Measurements from ENCODE around the gene TAL1. TPM values are rescaled to one million over a fixed set of nuclear protein-coding genes. Genes with fewer than 3 reads are reported as not detected.
A peak's percentile ranks its signal among the peaks of the same experiment; 100 is the strongest.

Gene TAL1
- total RNA-seq, 1 experiment from 2014 or later, result not detected

DNA sequence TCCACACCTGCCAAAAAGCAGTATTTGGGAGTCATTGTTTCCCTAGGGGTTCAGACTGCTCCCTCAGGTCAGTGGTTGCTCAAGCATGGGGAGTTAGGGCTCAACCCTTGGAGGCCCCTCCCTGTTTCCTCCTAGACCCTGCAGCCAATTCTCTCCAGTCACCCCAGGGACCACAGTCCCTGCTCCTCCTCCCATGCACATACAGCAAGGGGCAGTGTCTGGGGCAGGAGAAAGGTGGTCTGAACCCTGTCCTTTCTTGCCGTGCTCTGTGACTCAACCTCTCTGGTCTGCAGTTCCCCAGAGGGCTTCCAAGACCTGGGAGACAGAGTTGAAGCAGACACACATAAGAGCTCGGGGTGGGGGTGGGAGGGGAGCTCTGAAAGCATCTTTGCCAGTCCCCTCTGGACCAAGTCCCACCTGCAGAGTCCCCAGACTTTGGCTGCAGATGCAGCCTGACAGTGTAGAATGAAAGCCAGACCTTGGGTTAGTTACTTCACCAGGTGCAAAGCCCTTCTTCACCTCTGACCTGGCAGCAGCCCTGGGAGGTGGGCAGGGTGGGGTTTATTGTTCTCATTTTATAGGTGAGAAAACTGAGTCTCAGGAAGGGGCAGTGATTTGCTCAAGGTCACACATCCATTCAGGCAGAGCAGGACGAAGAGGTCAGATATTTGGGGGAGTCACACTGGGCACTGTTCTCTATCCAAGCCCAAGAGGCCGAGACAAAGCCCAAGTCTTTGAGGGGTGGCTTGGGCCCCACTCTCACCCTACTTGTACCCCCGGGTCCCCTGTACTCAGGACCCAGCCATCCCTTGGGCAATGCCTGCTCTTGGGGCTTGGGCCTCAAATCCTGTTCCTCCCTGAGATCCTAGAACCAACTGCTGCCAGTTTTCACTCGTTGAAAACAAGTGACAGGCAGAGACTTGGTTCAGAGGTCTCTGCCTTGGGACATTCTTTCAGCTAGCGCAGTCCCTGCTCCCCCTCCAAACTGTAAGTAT is 42.9 kb downstream of the TAL1 start:
- DNase-seq (ENCODE audit: low spot score), result no peak

DNA sequence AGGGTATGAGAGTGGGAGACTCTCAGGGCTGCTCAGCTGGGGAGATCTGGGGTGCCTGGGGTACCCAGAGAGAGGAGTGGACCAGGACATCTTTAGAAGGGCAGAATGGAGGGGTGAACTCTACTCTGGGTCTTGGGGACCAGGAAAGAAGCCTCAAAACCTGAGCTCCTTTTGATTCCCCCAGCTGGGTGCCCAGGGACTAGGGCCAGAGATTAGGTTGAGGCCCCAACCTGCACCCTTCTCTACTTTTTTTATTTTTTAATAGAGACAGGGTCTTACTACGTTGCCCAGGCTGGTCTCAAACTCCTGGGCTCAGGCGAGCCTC is 44.1 kb downstream of the TAL1 start:
- no peak for DNase-seq (ENCODE audit: low spot score)

DNA sequence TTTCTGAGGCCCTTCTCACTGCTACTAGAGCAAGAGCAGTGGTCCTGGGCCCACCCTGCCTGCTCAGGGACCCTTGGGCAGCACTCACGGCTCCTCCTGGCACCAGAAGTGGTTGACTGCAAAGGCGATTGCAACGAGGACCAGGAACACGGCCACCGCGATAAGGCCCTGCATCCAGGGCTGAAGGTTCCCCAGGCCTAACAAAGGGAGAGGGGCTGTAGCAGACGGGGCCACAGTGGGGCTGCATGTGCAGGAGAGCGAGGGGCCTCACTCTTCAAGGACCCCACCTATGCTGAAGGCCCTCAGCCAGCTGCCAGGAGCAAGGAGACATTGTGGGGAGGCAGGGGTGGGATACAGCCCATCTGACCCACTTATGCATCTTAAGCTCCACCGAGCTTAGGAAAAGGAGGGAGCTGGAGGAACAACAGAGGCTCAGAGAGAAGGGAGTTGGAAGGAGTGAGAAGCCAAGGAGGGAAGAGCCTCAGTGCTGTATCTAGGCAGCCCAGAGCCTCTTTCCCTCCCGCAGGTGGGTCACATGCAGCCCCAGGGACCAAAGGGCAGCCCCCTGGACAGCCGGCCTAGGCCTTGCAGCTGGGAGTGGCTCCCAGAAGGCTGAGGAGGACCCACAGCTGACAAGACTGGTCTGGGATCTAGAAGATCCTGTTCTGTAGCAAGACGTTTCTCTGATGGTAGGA is 44.6 kb downstream of the TAL1 start:
- DNase-seq (ENCODE audit: low spot score), result no peak

DNA sequence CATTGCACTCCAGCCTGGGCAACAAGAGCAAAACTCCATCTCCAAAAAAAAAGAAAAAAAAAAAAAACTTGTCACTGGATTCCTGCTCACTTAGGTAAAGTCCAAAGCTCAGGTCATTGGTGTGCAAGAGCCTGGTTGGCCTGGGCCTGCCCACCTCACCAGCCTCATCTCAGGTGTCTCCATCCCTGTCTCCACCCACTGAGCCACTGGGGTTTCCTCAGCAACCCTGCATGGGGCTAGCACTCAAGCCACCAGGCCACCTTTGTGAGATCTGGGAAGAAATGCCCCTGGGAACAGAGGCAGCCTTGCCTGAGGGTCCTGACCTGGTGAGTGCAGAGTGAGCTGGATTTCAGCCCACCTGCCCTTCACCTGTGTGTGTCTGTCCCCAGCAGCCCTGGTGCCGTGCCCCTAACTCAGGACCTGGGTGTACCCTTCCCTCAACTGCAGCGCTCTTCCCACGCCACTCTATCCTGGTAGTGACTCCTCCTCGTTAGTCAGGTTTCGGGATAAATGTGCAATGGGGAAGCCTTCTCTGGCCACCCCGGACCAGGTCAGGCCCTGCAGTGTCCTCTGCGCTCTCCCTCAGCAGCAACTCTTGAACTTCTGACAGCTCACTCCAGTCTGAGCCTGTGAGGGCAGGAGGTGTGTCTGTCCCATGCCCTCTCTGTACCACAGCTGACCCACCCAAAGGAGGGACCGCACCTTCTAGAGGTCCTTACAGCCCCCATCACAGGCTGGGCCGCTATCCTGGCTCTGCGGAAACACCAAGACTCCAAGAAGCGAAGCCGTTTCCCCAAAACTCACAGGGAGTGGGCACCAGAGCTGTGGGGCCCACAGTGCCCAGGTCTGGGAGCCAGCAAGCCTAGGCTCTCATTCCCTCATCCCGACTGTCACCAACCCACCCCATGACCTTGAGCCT is 45.5 kb downstream of the TAL1 start:
- DNase-seq (ENCODE audit: low spot score), result no peak

DNA sequence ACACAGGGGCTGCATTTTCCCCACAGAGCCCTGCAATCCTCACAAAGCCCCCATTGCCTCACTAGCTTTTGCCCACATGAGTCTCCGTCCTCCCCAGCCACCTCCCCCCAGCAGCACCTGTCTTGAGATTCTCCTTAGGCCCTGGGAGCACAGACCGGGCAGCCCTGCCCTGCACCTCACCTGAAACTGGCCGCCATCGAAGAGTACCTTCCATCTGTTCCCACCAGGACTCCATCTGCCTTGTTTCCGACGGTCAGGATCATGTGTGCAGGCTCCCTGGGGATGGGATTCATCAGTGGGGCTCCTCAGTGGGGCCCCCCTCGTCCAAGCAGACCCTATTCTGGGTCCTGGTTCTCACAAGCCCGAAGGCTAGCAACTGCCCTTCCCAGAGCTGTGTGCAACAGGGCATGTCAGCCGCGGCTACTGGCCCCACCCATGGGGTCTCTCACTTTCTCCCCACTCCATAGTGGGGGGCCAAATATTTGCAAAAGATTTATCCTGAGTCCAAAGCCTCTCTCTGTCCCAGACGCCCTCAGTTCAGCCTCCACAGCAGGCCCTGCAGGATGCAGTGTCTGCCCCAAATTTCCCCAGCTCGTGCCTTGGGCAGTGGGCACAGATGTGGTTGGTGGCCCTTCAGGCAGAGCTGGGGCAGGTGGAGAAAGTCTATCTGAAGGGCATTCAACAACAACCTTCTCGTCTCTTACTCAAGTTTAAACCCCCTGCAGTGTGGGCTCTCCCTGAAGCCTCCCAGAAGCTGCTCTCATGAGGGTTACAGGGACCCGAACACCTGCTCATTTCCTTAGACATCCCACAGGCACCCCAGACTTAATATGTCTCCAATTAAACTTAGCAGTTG is 47.0 kb downstream of the TAL1 start:
- no peak for DNase-seq (ENCODE audit: low spot score)

DNA sequence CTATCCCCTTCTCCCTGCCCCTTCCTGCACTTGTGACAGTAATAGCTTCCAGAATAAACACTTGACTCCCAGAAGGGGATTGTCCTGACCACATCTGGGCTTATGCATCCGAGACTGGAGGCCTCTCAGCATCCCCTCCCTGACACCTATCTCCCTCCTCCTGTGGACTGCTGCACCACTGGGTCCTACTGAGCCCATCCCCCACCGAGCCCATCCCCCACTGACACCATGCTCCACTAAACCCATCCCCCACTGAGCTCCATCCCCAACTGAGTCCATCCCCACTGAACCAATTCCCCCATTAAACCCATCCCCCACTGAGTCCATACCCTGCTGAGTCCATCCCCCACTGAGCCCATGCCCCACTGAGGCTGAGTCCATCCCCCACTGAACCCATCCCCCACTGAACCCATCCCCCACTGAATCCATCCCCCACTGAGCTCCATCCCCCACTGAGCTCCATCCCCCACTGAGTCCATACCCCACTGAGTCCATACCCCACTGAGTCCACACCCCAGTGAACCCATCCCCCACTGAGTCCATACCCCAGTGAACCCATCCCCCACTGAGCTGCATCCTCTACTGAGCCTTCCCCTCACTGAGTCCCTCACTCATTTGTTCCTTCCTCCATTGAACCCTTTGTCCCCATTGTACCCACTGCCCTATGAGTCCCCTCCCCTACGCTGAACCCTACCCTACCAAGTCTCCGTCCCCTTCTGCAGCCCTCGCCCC is 47.8 kb downstream of the TAL1 start:
- peak; percentile 19 for DNase-seq (ENCODE audit: low spot score)

DNA sequence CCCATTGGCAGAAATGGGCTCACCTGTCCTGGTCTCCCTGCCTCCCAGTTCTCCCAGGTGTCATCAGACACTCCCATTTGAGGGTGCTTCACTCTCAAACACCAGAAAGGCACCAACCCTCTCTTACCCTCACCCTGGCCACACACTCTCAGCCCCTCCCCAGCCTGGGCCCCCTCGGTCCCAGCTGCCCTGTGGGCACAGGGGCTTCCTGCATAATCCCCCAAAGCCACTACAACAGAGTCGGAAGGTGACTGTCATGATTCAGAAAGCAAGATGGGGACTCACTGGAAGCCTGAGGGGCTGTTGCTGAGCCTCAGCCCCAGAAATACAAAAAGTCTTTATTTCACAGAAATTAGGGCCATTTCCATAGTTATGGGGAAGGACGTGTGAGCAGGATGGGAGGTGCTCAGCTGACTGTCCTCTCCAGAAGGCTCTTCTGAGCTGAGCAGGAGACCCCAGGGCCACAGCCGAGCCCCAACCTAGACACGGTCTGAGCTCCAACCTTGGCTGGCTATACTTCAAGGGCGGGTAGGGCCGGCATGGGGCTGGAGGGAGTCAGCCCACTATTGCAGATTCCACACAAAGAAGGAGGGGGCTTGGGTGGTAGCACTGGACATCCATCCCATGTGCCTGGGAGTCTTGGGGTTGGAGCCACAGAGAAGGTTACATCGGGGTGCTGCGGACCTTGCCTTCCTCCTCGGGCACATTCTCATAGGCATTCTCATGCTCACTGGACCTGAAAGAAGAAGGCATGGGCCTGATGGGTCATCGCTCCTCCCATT is 48.5 kb downstream of the TAL1 start:
- DNase-seq (ENCODE audit: low spot score), result no peak

DNA sequence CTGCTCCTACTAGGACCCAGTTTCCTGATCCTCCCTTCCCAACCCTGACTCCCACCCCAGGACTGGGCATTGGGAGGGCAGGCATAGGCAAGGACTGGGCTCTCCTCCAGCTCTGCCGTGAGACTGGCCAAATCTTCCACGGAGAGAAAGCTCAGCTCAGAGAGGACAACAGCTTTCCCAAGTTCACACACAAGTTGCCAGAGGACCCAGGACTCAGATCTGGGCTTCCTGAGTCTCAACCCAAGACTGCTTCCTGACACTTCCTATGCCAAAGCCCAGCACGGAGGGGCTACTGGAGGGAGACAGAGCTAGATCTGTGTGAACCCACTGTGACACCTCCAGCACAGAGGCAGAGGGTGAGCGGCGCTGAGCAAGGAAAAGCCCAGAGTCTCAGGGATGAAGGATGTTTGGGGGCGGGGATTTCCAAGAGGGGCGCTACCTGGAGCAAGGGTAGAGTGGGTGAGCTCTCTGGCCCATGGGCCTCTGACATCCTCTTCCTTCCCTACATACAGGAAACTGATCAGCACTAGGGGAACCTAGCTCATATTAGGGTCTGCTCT is 49.3 kb downstream of the TAL1 start:
- DNase-seq (ENCODE audit: low spot score), result no peak

DNA sequence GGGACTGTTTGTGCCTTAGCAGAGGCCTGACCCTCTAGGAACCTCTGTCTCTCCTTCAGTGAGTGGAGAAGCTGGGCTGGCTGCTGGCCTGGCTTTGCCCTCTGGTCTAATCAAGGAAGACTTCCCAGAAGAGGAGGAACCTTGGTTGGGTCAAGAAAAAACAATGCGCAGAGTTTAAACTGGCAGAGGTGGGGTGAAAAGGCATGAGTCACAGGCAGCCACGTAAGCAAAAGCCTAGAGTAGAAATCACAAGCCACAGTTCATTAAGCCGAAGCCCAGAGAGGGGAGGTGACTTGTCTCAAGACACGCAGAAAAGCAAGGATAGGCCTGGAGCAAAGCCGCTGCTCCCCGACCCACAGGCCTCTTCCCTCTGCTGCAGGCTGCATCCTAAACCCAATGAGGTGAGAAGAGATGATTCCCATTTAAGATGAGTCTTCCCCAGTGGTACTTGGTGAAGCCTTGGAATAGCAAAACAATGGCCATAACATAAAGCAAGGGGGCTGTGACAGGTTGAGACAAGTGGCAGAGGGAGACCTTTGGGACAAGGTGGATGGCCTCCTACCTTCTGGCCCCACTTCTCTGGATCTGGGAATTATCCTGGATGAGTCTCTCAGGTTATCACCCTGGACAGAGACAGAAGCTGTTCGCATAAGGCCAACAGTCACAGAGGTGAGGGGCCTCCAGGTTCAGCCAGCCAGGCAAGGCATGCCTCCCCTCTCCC is 49.9 kb downstream of the TAL1 start:
- peak; percentile 63 for DNase-seq (ENCODE audit: low spot score)

DNA sequence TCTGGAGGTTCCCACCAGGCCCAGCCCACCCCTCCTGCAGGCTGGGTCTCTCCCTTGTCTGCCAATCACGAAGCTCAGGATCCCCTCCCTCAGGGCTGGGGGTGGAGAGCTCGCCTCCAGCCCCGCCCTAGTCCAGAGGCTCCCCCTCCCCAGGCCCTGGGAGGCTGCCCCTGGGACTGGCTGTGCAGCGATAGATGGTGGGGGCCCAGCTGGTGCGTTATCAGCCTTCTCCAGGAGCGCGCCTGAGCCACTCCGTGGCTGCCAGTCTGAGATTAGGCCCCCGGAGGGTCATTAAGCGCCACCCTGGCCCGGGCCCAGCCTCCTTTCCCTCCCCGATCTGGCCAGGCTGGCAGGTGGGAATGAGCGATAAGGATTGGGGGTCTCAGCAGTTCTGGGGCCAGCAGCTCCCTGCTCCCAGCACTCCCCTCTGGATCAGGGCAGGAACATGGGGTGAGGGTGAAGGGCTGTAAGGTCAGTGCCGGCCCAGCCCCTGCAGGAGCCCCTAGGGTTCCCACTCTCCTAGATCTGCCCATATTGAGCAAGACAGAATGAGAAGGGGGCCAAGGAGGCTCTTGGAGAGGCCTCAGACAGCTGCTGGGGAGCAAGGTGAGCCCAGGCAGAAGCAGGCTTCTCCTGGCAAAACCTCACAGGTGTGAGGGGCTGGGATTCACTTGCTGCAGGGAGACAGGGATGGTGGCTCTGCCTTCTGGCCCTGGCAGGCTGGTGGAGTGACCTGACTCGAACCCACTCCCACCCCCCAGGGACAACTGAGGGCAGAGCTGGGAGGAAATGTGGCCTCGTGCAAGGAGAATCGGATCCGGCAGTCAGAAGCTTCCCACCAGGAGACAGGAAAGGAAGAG is 50.7 kb downstream of the TAL1 start:
- DNase-seq (ENCODE audit: low spot score), result no peak

DNA sequence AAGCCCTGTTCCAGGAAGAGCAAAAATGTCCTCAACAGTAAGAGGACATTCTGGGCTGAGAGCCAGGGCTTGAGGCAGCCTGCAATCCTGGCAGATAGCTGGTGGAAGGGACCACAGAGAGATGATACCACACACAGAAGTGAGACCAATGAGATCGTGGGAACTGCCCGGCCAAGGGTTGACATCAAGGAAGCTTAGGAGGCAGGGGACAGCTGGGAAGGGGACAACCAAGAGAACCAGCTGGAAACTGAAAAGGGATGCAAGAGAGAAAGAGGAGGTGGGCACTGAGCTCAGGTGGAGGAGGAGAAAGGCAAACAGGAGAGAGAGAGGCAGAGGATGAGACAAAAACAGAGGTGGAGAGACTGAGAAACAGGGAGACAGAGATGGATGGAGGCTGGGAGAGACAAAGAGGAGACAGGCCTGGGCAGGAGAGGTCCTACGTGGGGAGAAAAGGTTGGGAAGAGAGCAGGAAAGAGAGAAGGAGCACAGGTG is 51.4 kb downstream of the TAL1 start:
- no peak for DNase-seq (ENCODE audit: low spot score)

DNA sequence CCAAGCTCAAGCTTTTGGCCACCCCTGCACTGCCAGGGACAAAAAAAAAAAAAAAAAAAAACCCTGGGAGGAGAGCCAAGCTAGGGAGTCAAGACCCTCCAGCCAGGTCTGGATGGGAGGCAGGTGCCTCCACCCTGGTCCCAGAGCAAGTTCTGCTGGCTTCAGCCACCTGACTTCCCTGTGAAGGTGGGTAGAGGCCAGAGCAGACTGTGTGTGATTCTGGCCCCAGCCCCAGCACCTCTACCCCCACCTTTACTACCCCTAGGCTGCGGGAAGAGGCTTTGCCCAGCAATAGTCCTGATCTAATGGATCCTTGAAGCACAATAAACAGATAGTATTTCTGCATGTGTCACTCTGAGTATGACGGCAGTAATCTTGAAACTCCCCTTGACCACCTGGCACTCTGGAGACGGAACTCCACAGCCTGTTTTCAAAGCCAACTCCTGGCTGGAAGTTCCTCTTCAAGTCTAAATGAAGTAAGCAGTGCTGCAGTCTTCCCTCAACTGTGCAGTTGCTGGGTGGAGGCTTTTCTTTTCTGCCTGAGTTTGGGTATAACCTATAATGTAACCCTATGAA is 51.9 kb downstream of the TAL1 start:
- DNase-seq (ENCODE audit: low spot score), result no peak

DNA sequence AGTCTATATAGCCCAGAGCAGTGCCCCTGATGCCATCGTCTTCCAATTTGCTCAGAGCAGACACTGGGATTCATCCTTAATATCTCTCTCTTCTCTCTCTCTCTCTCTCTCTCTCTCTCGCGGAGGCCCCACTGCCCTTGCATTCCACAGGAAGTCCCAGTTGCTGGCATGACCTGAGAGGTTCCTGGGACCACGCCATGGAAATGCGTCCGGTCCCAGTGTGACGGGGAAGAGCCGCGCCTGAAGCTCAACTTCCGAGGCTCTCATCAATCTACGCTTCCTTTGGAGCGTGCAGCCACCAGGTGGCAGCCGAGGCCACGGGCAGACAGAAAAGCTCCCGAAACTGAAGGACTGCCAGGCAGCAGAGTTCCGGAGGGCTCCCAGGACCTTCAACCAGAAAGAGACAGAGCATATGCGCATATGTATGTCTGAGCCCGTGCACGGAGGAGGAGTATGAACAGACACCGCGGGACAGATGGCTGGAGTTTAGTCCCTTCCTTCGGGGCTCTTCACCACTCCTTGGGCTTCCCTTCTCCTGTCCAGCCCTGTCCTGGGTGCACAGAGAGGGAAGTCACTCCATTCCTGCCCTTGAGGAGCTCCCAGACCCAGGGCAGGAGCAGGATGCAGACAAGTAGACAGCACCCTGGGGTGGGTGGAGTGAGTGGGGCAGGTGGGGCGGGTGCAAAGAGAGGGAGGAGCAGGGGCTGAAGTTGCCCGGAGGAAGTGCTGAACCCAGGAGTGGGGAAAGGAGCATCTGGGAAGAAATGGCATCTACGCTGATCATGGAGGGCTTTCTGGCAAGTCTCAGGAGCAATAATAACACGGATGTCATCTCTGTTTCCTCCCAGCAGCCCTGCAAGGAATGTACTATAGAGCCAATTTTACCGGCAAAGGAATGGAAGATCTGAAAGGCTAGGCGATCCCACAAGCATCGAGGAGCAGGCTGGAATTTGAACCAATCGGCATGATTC is 52.7 kb downstream of the TAL1 start:
- peak; percentile 92 for DNase-seq (ENCODE audit: low spot score)

DNA sequence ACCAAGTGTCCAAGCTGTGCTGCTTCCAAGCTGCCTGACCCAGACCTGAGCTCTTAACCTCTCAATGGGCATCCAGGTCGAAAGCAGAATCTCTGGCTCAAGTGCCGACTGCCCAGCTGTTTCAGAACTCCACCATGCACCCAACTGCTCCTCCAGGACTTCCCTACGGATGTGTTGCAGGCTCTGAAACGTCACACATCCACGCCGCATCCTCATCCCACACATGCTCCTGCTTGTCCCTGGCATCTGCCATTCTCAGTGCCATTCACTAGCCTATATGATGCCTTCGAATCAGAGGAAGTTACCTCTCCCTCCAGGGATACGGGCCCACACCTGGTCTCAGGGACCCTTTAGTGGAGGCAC is 53.4 kb downstream of the TAL1 start:
- no peak for DNase-seq (ENCODE audit: low spot score)

DNA sequence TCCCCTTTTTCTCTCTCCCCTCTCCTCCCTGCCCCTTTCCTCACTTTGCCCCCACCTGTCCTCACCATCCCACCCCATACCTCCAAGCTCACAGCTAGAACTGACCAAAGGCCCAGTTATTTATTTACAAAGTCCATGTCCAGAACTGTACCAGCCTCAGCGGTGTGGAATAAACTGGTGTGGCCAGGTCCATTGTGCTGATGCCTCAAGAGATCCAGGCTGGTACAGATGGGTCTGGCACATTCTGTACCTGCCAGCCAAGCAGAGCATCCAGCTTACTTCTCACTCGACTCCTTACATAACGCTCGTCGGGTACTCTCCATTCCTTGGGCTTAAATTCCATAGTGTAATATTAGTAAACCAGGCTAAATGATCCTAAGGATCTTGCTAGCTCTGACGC is 54.0 kb downstream of the TAL1 start:
- no peak for DNase-seq (ENCODE audit: low spot score)
